K562 (cell line): Measurements from ENCODE around the gene TMEM164. TPM values are rescaled to one million over a fixed set of nuclear protein-coding genes. Genes with fewer than 3 reads are reported as not detected.

Experiments
- EWSR1 ChIP-seq: fragments of 450-650 bp; IDR thresholded peaks from 2 replicates; pipeline ENCODE4 v1.6.1; 2018; ENCODE audit warnings: borderline replicate concordance, mild to moderate bottlenecking, low read depth, moderate library complexity; ENCODE audit not compliant: partially characterized antibody
- MYBL2 ChIP-seq, 2 experiments: fragments of 450-650 bp in 1 of 2; sonication (generic) in 1 of 2; formaldehyde crosslinking in 1 of 2; IDR thresholded peaks; 2 replicates each; pipeline versions ENCODE4 v1.6.1 to v1.8.1; 2017 to 2022; ENCODE audit warnings: borderline replicate concordance in 1 of 2, inconsistent platforms in 1 of 2, low read depth in 1 of 2, mild to moderate bottlenecking in 1 of 2, missing genetic modification reagents in 1 of 2, moderate library complexity in 1 of 2
- SMARCA4 ChIP-seq: fragments of 450-650 bp; IDR thresholded peaks from 2 replicates; pipeline ENCODE4 v1.6.1; 2016
- TAL1 ChIP-seq: fragments of 450-650 bp; IDR thresholded peaks from 2 replicates; pipeline ENCODE4 v1.6.1; 2016; ENCODE audit warnings: mild to moderate bottlenecking
- TEAD4 ChIP-seq, 2 experiments: sonication (generic) in 1 of 2; formaldehyde crosslinking in 1 of 2; IDR thresholded peaks; 2 replicates each; pipeline versions ENCODE4 v1.6.1 to v1.8.0; 2012 to 2022; ENCODE audit warnings: borderline replicate concordance in 1 of 2, inconsistent platforms in 1 of 2, low read length in 1 of 2, mild to moderate bottlenecking in 1 of 2, missing genetic modification reagents in 1 of 2
- ZNF561 ChIP-seq: fragments of 450-650 bp; formaldehyde crosslinking; conservative IDR thresholded peaks from 2 replicates; pipeline ENCODE4 v1.4.0; 2020; ENCODE audit warnings: mild to moderate bottlenecking, moderate library complexity
- polyA plus RNA-seq, 8 experiments: library from polyadenylated mRNA; depleted of rRNA in 4 of 8; stranded (reverse) in 5 of 8; unstranded in 3 of 8; fragments of >200 nt; fragmentation: Nextera tagmentation in 2 of 8; fragmentation: Illumina TruSeq in 1 of 8; extraction: Ambion mirVana in 2 of 8; extraction: Trizol in 1 of 8; gene quantifications; 2 replicates each; pipeline versions ENCODE4 v1.2.1 to v1.2.3, GENCODE V29; 2011 to 2014; ENCODE audit warnings: inconsistent platforms in 1 of 8, missing spikeins in 1 of 8
- total RNA-seq, 7 experiments: library from RNA; depleted of rRNA in 6 of 7; stranded (reverse); fragments of >200 nt in 6 of 7; fragmentation: Illumina TruSeq in 2 of 7; extraction: Trizol in 2 of 7; gene quantifications; 2 replicates each; pipeline versions ENCODE4 v1.2.1 to v1.2.3, GENCODE V29; 2011 to 2021; ENCODE audit warnings: low replicate concordance in 1 of 7
- TF ChIP-seq, protein P1 (sequence below): IDR thresholded peaks from 2 replicates; pipeline ENCODE4 v1.6.1; 2012; ENCODE audit warnings: low read depth, low read length, improper control_type of control experiment, borderline replicate concordance
- TF ChIP-seq, protein P2 (sequence below): sonication (generic); formaldehyde crosslinking; IDR thresholded peaks from 2 replicates; pipeline ENCODE4 v1.4.0; 2020; ENCODE audit warnings: mild to moderate bottlenecking, missing genetic modification reagents
- TF ChIP-seq, protein P3 (sequence below): fragments of 450-650 bp; IDR thresholded peaks from 2 replicates; pipeline ENCODE4 v1.6.1; 2016; ENCODE audit warnings: mild to moderate bottlenecking
- TF ChIP-seq, protein P4 (sequence below), 2 experiments: fragments of 450-650 bp; formaldehyde crosslinking in 1 of 2; IDR thresholded peaks; 2 replicates each; pipeline versions ENCODE4 v1.4.0 to v1.6.1; 2014 to 2020; ENCODE audit warnings: mild to moderate bottlenecking in 2 of 2, borderline replicate concordance in 1 of 2, low read depth in 1 of 2

The TMEM164 gene
- total and polyA plus RNA-seq, 9 of the 15 experiments (the other 6 are each of a cell fraction or from before 2014, with no cell fraction given), result 2.4 to 57.3 (median 23.1) TPM

DNA sequence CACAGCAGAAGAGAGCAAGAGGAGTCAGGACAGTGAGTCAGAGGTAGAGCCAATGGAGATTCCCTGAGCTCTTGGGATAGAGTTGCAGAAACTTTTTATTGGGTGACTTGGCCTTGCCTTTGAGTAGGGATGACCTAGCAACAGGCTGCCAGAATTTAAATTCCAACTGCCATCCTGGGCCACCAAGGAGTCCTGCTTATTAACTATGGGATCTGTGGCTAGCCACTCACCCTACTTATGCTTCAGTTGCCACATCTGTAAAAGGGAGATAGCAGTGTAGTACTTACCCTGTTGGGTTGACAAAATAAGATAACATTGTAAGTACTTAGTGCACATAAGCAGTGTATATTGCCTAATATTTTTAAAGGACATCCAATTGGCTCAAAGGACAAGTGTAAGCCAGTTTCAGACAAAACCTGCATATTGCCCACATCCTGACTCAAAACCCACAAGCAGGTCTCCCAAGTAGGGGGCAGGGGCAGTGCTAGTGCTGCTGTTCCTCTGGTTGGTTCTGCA is 43.5 kb upstream of the TMEM164 start (continued):
- TF ChIP-seq MYBL2 (IDR thresholded peaks at IDR 0.05; ENCODE audit: low read depth) (peak; percentile 94), MYBL2 (CRISPR knock-in tag; IDR thresholded peaks at IDR 0.05; ENCODE audit: borderline replicate concordance) (no peak), SMARCA4 (peak; percentile 87; the same call in 1 of the 2 replicates), ZNF561 (no peak), TAL1 (peak; percentile 94), TEAD4 (IDR thresholded peaks at IDR 0.05; ENCODE audit: low read length) (peak; percentile 98), TEAD4 (CRISPR knock-in tag; IDR thresholded peaks at IDR 0.05; ENCODE audit: borderline replicate concordance) (no peak), EWSR1 (no peak)
- TF ChIP-seq, protein P1, sequence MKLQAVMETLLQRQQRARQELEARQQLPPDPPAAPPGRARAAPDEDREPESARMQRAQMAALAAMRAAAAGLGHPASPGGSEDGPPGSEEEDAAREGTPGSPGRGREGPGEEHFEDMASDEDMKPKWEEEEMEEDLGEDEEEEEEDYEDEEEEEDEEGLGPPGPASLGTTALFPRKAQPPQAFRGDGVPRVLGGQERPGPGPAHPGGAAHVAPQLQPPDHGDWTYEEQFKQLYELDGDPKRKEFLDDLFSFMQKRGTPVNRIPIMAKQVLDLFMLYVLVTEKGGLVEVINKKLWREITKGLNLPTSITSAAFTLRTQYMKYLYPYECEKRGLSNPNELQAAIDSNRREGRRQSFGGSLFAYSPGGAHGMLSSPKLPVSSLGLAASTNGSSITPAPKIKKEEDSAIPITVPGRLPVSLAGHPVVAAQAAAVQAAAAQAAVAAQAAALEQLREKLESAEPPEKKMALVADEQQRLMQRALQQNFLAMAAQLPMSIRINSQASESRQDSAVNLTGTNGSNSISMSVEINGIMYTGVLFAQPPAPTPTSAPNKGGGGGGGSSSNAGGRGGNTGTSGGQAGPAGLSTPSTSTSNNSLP, result 0 out of 2 replicates have a peak, but pooled peaks have one; percentile 45
- TF ChIP-seq, protein P2, sequence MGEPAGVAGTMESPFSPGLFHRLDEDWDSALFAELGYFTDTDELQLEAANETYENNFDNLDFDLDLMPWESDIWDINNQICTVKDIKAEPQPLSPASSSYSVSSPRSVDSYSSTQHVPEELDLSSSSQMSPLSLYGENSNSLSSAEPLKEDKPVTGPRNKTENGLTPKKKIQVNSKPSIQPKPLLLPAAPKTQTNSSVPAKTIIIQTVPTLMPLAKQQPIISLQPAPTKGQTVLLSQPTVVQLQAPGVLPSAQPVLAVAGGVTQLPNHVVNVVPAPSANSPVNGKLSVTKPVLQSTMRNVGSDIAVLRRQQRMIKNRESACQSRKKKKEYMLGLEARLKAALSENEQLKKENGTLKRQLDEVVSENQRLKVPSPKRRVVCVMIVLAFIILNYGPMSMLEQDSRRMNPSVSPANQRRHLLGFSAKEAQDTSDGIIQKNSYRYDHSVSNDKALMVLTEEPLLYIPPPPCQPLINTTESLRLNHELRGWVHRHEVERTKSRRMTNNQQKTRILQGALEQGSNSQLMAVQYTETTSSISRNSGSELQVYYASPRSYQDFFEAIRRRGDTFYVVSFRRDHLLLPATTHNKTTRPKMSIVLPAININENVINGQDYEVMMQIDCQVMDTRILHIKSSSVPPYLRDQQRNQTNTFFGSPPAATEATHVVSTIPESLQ (CRISPR knock-in tag), result 0 out of 2 replicates have a peak, but pooled peaks have one; percentile 31
- TF ChIP-seq, protein P3, sequence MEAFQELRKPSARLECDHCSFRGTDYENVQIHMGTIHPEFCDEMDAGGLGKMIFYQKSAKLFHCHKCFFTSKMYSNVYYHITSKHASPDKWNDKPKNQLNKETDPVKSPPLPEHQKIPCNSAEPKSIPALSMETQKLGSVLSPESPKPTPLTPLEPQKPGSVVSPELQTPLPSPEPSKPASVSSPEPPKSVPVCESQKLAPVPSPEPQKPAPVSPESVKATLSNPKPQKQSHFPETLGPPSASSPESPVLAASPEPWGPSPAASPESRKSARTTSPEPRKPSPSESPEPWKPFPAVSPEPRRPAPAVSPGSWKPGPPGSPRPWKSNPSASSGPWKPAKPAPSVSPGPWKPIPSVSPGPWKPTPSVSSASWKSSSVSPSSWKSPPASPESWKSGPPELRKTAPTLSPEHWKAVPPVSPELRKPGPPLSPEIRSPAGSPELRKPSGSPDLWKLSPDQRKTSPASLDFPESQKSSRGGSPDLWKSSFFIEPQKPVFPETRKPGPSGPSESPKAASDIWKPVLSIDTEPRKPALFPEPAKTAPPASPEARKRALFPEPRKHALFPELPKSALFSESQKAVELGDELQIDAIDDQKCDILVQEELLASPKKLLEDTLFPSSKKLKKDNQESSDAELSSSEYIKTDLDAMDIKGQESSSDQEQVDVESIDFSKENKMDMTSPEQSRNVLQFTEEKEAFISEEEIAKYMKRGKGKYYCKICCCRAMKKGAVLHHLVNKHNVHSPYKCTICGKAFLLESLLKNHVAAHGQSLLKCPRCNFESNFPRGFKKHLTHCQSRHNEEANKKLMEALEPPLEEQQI, result peak; percentile 73
- TF ChIP-seq, protein P4, sequence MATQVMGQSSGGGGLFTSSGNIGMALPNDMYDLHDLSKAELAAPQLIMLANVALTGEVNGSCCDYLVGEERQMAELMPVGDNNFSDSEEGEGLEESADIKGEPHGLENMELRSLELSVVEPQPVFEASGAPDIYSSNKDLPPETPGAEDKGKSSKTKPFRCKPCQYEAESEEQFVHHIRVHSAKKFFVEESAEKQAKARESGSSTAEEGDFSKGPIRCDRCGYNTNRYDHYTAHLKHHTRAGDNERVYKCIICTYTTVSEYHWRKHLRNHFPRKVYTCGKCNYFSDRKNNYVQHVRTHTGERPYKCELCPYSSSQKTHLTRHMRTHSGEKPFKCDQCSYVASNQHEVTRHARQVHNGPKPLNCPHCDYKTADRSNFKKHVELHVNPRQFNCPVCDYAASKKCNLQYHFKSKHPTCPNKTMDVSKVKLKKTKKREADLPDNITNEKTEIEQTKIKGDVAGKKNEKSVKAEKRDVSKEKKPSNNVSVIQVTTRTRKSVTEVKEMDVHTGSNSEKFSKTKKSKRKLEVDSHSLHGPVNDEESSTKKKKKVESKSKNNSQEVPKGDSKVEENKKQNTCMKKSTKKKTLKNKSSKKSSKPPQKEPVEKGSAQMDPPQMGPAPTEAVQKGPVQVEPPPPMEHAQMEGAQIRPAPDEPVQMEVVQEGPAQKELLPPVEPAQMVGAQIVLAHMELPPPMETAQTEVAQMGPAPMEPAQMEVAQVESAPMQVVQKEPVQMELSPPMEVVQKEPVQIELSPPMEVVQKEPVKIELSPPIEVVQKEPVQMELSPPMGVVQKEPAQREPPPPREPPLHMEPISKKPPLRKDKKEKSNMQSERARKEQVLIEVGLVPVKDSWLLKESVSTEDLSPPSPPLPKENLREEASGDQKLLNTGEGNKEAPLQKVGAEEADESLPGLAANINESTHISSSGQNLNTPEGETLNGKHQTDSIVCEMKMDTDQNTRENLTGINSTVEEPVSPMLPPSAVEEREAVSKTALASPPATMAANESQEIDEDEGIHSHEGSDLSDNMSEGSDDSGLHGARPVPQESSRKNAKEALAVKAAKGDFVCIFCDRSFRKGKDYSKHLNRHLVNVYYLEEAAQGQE (IDR thresholded peaks at IDR 0.05; ENCODE audit: borderline replicate concordance), result peak; percentile 16; the same call in 1 of the 2 replicates
- TF ChIP-seq, protein P4 (CRISPR knock-in tag; IDR thresholded peaks at IDR 0.05; ENCODE audit: low read depth), result no peak
